Activated naive CD8-positive, alpha-beta T cell treated with anti-CD3 and anti-CD28 coated beads, Interleukin-2, amount 50 U/mL, for 24 hours (primary cell): ENCODE measurements around the gene PEX11B.

Source experiments
- ATAC-seq: fragments of 150-1000 bp; cut with Tn5 transposase; one replicate; pipeline ENCODE4 v1.10.0; 2021
- DNase-seq: peaks from one replicate; pipeline ENCODE4 v3.0.0; 2021
- H3K27ac Mint-ChIP-seq: one replicate; pipeline ENCODE4 v1.8.0; 2021; ENCODE audit warnings: mild to moderate bottlenecking, mixed read lengths
- H3K27me3 Mint-ChIP-seq: one replicate; pipeline ENCODE4 v1.8.0; 2021; ENCODE audit warnings: mixed read lengths
- H3K36me3 Mint-ChIP-seq: one replicate; pipeline ENCODE4 v1.8.0; 2021; ENCODE audit warnings: low read depth, mixed read lengths
- H3K4me1 Mint-ChIP-seq: one replicate; pipeline ENCODE4 v1.8.0; 2021; ENCODE audit warnings: mixed read lengths
- H3K4me3 Mint-ChIP-seq: one replicate; pipeline ENCODE4 v1.8.0; 2021; ENCODE audit warnings: mild to moderate bottlenecking, moderate library complexity, mixed read lengths
- H3K9me3 Mint-ChIP-seq: one replicate; pipeline ENCODE4 v1.8.0; 2021; ENCODE audit warnings: mixed read lengths

Gene PEX11B

DNA sequence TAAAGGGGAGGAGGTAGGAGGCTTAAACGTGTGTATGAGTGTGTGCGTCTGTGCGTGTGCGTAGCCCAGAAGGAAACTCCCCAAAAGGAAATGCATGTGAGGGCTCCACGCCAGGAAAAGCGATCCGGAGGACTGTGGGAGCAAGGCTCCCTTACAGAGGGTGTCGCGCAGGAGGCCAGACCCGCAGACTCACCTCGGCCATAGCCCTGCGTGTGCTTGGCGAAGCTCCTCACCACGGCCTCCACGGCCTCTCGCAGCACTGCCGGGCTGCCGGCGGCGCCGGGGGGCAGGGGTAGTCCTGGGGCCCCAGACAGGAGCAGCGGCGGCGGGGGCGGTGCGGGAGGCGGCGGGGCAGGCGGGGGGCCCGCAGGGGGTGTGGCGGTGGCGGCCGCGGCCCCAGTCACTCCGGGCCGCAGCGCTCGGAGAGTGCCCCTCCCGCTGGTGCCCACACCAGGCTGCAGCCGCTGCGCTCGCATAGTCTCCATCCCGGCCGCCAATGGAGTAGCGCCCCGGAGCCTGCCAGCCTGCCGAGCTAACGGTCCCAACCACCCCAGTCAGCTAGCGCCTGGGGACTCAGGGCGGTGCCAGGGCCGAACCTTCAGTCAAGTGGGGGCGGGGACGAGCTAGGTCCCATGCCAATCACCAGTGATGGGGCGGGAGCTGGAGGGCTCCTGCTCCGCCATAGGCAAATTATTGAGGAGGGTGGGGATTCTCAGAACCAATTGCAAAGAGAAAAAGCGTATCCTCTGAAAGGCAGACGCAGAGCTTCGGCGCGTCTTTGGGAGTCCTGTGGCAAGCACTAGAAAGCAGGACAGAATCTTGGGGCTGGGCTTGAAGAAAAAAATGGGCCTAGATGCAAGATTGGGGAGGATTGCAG, 39.2 kb upstream of the PEX11B start, which contains the start of gene LIX1L:
TSS of gene LIX1L (minus strand) at position 575 of the 877 bp plus-strand sequence. CDS start at position 485, 90 bp downstream.
- DNase-seq (peak; percentile 95), ATAC-seq (peak; percentile 87)
- peak within 1 kb of the TSS; percentile 86 for H3K27ac Mint-ChIP-seq
- H3K36me3 Mint-ChIP-seq = peaks cover 15% of the 10 kb centered on the region
- H3K4me3 Mint-ChIP-seq = peak within 1 kb of the TSS; percentile 89
- H3K4me1 Mint-ChIP-seq = peaks cover 61% of the 10 kb centered on the region
- no peaks in the 10 kb centered on the region for H3K9me3 Mint-ChIP-seq
- H3K27me3 Mint-ChIP-seq = no peaks in the 10 kb centered on the region

DNA sequence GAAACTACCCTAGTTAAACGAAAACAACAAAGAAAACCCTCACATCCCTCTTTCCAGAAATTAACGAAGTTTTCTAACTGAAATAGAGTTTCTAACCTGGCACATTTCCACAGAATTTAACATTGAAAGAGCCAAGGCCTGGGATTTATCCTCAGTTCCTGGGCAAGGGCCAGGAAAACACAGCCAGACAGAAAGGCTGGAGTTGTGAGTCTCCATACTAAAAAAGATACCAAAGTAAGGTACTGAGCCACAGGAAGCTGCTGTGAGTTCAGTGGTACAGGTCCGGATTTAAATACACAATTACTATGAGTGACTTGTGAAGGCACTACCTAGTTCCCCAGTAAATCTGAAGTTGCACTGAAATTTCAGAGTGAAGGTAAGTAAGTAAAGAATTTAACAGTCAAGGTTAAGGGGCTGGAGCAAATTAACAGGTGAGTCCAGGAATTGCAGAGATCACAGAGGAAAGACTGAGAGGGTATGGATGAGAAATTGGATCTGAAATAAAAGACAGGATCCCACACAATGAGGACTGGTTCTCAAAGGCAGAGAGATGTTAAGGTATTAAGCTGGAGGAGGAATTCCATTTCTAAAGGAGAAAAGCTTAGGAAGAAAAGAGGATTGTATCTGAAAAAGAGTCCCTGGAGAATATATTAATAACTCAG, 38.4 kb upstream of the PEX11B start:
- H3K9me3 Mint-ChIP-seq = no peaks in the 10 kb centered on the region
- H3K36me3 Mint-ChIP-seq = peaks cover 18% of the 10 kb centered on the region
- H3K27me3 Mint-ChIP-seq = no peaks in the 10 kb centered on the region
- H3K4me1 Mint-ChIP-seq = peaks cover 59% of the 10 kb centered on the region
- H3K4me3 Mint-ChIP-seq = peak overlapping the region; percentile 89
- peak overlapping the region; percentile 86 for H3K27ac Mint-ChIP-seq
- ATAC-seq (no peak), DNase-seq (no peak)

- peaks cover 64% of the 10 kb centered on the region for H3K4me1 Mint-ChIP-seq
- no peaks in the 10 kb centered on the region for H3K9me3 Mint-ChIP-seq
- peak overlapping the region; percentile 89 for H3K4me3 Mint-ChIP-seq
- H3K27ac Mint-ChIP-seq = peak overlapping the region; percentile 86
- no peaks in the 10 kb centered on the region for H3K27me3 Mint-ChIP-seq
- peaks cover 19% of the 10 kb centered on the region for H3K36me3 Mint-ChIP-seq
- ATAC-seq (no peak), DNase-seq (no peak)
These were observed 37.8 kb upstream of the PEX11B start for GRCh38 chr1:145956361-145956760.

GRCh38 chr1:145955436-145955835, 36.9 kb upstream of the PEX11B start:
- Mint-ChIP-seq H3K4me1 (peaks cover 68% of the 10 kb centered on the region), H3K27me3 (no peaks in the 10 kb centered on the region), H3K4me3 (peak overlapping the region; percentile 89), H3K36me3 (peaks cover 16% of the 10 kb centered on the region), H3K27ac (no peak overlapping the region), H3K9me3 (no peaks in the 10 kb centered on the region)
- no peak for ATAC-seq
- no peak for DNase-seq

DNA sequence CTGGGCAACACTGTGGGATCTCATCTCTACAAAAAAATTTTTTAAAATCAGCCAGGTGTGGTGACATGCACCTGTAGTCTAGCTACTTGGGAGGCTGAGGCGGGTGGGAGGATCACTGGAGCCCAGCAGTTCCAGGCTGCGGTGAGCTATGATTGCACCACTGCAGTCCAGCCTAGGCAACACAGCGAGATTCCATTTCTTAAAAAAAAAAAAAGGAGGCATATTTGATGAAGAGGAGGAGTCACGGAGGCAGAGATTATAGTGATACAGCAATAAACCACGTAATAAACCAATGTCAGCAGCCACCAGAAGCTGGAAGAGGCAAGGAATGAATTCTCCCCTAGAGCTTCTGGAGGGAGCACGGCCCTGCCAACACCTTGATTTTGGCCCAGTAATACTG, 35.3 kb upstream of the PEX11B start:
- Mint-ChIP-seq H3K36me3 (peaks cover 16% of the 10 kb centered on the region), H3K4me3 (no peak overlapping the region), H3K27ac (no peak overlapping the region), H3K4me1 (peaks cover 59% of the 10 kb centered on the region), H3K27me3 (no peaks in the 10 kb centered on the region), H3K9me3 (no peaks in the 10 kb centered on the region)
- no peak for ATAC-seq
- DNase-seq = no peak

- no peak overlapping the region for H3K4me3 Mint-ChIP-seq
- H3K27ac Mint-ChIP-seq = no peak overlapping the region
- ATAC-seq (no peak), DNase-seq (no peak)
- peaks cover 16% of the 10 kb centered on the region for H3K36me3 Mint-ChIP-seq
- H3K4me1 Mint-ChIP-seq = peaks cover 50% of the 10 kb centered on the region
- H3K27me3 Mint-ChIP-seq = no peaks in the 10 kb centered on the region
- no peaks in the 10 kb centered on the region for H3K9me3 Mint-ChIP-seq
These were observed 34.4 kb upstream of the PEX11B start for GRCh38 chr1:145952903-145953302.

- Mint-ChIP-seq H3K27ac (no peak overlapping the region), H3K27me3 (no peaks in the 10 kb centered on the region), H3K36me3 (peaks cover 24% of the 10 kb centered on the region), H3K4me3 (no peak overlapping the region), H3K9me3 (no peaks in the 10 kb centered on the region), H3K4me1 (peaks cover 47% of the 10 kb centered on the region)
- ATAC-seq = no peak
- no peak for DNase-seq
These were observed 33.0 kb upstream of the PEX11B start for GRCh38 chr1:145951526-145951925.

DNA sequence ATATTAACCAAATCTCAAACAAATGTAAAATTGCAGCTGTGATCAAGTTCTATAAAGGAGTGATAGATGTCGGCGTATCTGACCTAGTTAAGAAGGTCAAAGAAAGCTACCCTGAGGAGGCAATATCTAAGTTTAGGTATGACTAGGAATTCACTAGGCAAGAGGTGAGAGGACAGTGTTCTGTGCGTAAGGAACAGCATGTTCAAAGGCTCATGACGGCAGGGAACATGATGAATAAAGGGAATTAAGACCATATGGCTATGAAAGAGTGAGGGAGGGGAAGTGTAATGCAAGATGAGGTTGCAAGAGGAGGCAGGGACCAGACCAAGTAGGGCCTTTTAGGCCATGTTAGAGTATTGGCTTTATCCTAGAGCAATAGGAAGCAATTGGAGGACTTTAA, 30.7 kb upstream of the PEX11B start:
- ATAC-seq (no peak), DNase-seq (no peak)
- peak overlapping the region; percentile 17 for H3K27ac Mint-ChIP-seq
- no peaks in the 10 kb centered on the region for H3K27me3 Mint-ChIP-seq
- H3K4me3 Mint-ChIP-seq = no peak overlapping the region
- peaks cover 30% of the 10 kb centered on the region for H3K36me3 Mint-ChIP-seq
- peaks cover 28% of the 10 kb centered on the region for H3K4me1 Mint-ChIP-seq
- no peaks in the 10 kb centered on the region for H3K9me3 Mint-ChIP-seq

GRCh38 chr1:145947551-145947950, 29.0 kb upstream of the PEX11B start:
- no peak for DNase-seq
- no peaks in the 10 kb centered on the region for H3K9me3 Mint-ChIP-seq
- peaks cover 33% of the 10 kb centered on the region for H3K36me3 Mint-ChIP-seq
- H3K27ac Mint-ChIP-seq = no peak overlapping the region
- peaks cover 22% of the 10 kb centered on the region for H3K4me1 Mint-ChIP-seq
- no peak for ATAC-seq
- H3K4me3 Mint-ChIP-seq = no peak overlapping the region
- no peaks in the 10 kb centered on the region for H3K27me3 Mint-ChIP-seq

DNA sequence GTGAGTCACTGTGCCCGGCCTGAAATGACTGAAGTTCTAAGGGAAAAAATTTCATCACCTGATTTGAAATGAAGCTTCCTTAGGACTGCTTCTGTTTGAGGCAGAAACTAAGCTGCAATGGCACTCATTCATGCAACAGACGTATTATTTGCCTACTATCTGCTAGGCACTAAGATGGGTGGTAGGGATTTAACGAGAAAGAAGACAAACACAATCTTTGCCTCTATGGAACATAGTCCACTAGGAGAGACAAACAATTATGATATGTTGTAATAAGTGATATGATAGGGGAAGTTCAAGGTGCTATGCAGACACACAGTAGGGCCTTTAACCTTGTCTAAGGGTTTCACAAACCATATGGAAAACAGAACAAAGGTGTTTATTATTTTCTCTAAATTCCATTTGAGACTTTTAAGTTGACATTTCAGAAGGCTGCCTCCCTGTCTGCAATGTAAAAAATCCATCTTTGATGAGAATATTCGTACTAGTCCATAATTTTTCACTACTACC, 28.0 kb upstream of the PEX11B start:
- Mint-ChIP-seq H3K27ac (peak overlapping the region; percentile 15), H3K4me3 (no peak overlapping the region), H3K27me3 (no peaks in the 10 kb centered on the region), H3K9me3 (no peaks in the 10 kb centered on the region), H3K4me1 (peaks cover 18% of the 10 kb centered on the region), H3K36me3 (peaks cover 31% of the 10 kb centered on the region)
- no peak for ATAC-seq
- DNase-seq = no peak

DNA sequence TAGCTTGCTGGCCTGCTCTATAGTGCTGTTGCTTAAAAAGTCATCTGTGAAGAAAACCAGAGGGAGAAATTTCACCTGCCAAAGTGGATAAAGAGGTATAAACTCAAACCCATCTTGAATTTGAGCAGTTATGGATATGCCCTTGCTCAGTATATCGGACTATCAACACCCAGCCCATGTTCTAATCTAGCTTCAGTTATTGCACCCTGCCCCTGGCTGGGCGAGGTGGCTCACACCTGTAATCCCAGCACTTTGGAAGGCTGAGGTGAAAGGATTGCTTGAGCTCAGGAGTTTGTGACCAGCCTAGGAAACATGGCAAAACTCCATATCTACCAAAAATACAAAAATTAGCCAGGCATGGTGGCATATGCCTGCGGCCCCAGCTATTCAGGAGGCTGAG, 26.0 kb upstream of the PEX11B start:
- Mint-ChIP-seq H3K9me3 (no peaks in the 10 kb centered on the region), H3K4me1 (peaks cover 5% of the 10 kb centered on the region), H3K27me3 (no peaks in the 10 kb centered on the region), H3K27ac (no peak overlapping the region), H3K4me3 (no peak overlapping the region), H3K36me3 (peaks cover 36% of the 10 kb centered on the region)
- ATAC-seq = no peak
- DNase-seq = no peak

- no peaks in the 10 kb centered on the region for H3K9me3 Mint-ChIP-seq
- ATAC-seq (no peak), DNase-seq (no peak)
- no peaks in the 10 kb centered on the region for H3K27me3 Mint-ChIP-seq
- H3K4me1 Mint-ChIP-seq = peaks cover 5% of the 10 kb centered on the region
- H3K36me3 Mint-ChIP-seq = peaks cover 33% of the 10 kb centered on the region
- no peak overlapping the region for H3K27ac Mint-ChIP-seq
- no peak overlapping the region for H3K4me3 Mint-ChIP-seq
These were observed 24.4 kb upstream of the PEX11B start for GRCh38 chr1:145942871-145943270.

GRCh38 chr1:145942405-145942804, 23.9 kb upstream of the PEX11B start:
- peaks cover 5% of the 10 kb centered on the region for H3K4me1 Mint-ChIP-seq
- DNase-seq = no peak
- peaks cover 33% of the 10 kb centered on the region for H3K36me3 Mint-ChIP-seq
- H3K4me3 Mint-ChIP-seq = no peak overlapping the region
- no peaks in the 10 kb centered on the region for H3K9me3 Mint-ChIP-seq
- no peak for ATAC-seq
- no peak overlapping the region for H3K27ac Mint-ChIP-seq
- H3K27me3 Mint-ChIP-seq = no peaks in the 10 kb centered on the region

GRCh38 chr1:145937436-145937835, 18.9 kb upstream of the PEX11B start:
- H3K27ac Mint-ChIP-seq = no peak overlapping the region
- no peak for ATAC-seq
- no peak overlapping the region for H3K4me3 Mint-ChIP-seq
- DNase-seq = no peak
- peaks cover 10% of the 10 kb centered on the region for H3K4me1 Mint-ChIP-seq
- peaks cover 26% of the 10 kb centered on the region for H3K36me3 Mint-ChIP-seq
- no peaks in the 10 kb centered on the region for H3K9me3 Mint-ChIP-seq
- no peaks in the 10 kb centered on the region for H3K27me3 Mint-ChIP-seq

DNA sequence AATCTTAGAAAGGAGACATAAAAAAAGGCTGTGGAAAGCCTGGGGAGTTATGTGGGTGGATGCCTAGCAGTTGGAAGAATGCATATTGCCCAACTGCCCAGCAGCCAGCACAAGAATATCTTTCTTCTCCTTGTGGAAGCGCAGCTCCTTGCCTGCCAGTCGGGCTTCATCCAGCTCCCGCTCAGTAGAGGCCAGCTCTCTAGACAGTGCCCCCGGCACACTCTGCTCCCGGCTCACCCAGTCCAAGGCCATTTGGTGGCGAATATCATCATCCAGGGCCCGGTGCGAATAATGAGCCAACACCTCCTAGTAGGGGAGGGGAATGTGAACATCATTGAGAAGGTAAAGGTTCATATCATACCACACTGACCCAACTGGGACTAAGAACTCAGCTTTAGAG, 17.7 kb upstream of the PEX11B start:
- Mint-ChIP-seq H3K27me3 (no peaks in the 10 kb centered on the region), H3K4me3 (no peak overlapping the region), H3K9me3 (no peaks in the 10 kb centered on the region), H3K27ac (no peak overlapping the region), H3K4me1 (peaks cover 16% of the 10 kb centered on the region), H3K36me3 (peaks cover 27% of the 10 kb centered on the region)
- ATAC-seq (no peak), DNase-seq (no peak)
